HG02763 (cell line): ENCODE results near the gene SPSB2.
A peak's percentile ranks its signal among the peaks of the same experiment; 100 is the strongest.
"Not testable (repeated sequence)": the region's sequence is repeated elsewhere in the genome, so short reads cannot be mapped to it uniquely, and the experiment has no call there.

Source experiments
- ATAC-seq: cut with Tn5 transposase; IDR thresholded peaks from one replicate; pipeline ENCODE4 v1.9.1; 2021; ENCODE audit warnings: mild to moderate bottlenecking, moderate library complexity; ENCODE audit not compliant: unreplicated experiment

The SPSB2 gene

GRCh38 chr12:6872073-6873048 is 742 bp downstream of the SPSB2 start:
- ATAC-seq = peak; percentile 25

GRCh38 chr12:6871052-6871957 is 1.8 kb downstream of the SPSB2 start:
- no peak for ATAC-seq

GRCh38 chr12:6870304-6870703 is 2.8 kb downstream of the SPSB2 start:
- ATAC-seq = not testable (repeated sequence)

- no peak for ATAC-seq
These were observed 3.8 kb downstream of the SPSB2 start for GRCh38 chr12:6869049-6870021.

GRCh38 chr12:6868211-6869048 is 4.7 kb downstream of the SPSB2 start:
- ATAC-seq = no peak

GRCh38 chr12:6867413-6868210 is 5.5 kb downstream of the SPSB2 start, which contains the start of gene TPI1:
TPI1 (plus strand) TSS chr12:6867531; CDS start chr12:6867567, 36 bp downstream.
- ATAC-seq = peak; percentile 63

- ATAC-seq = no peak
These were observed 6.1 kb downstream of the SPSB2 start for GRCh38 chr12:6866920-6867412.

GRCh38 chr12:6866163-6866919 is 6.8 kb downstream of the SPSB2 start:
- no peak for ATAC-seq

- not testable (repeated sequence) for ATAC-seq
These were observed 7.8 kb downstream of the SPSB2 start for GRCh38 chr12:6865307-6865706.

GRCh38 chr12:6863586-6864321 is 9.3 kb downstream of the SPSB2 start:
- ATAC-seq = no peak

GRCh38 chr12:6863033-6863432 is 10.1 kb downstream of the SPSB2 start:
- ATAC-seq = no peak

GRCh38 chr12:6861391-6861790 is 11.7 kb downstream of the SPSB2 start:
- no peak for ATAC-seq

- no peak for ATAC-seq
These were observed 12.2 kb downstream of the SPSB2 start for GRCh38 chr12:6860942-6861341.

- no peak for ATAC-seq
These were observed 13.0 kb downstream of the SPSB2 start for GRCh38 chr12:6860116-6860515.

- ATAC-seq = no peak
These were observed 14.3 kb downstream of the SPSB2 start for GRCh38 chr12:6858799-6859198.

- ATAC-seq = no peak
These were observed 17.8 kb downstream of the SPSB2 start for GRCh38 chr12:6855322-6855721.

- no peak for ATAC-seq
These were observed 19.1 kb downstream of the SPSB2 start for GRCh38 chr12:6854036-6854435.
